Epithelial cell of proximal tubule (primary cell): ENCODE results near the gene C17orf114.

Source experiments
- DNase-seq: peaks from one replicate; pipeline ENCODE4 v3.0.0-alpha.2; 2011; ENCODE audit warnings: low read depth
- H3K4me3 ChIP-seq: 2 replicates; pipeline ENCODE4 v1.5.1; 2011; ENCODE audit warnings: low read depth, mild to moderate bottlenecking, low read length
- TF ChIP-seq, protein P1 (sequence below): conservative IDR thresholded peaks from 2 replicates; pipeline ENCODE4 v1.5.1; 2012; ENCODE audit warnings: low read depth, mild to moderate bottlenecking, low read length

Gene C17orf114

DNA sequence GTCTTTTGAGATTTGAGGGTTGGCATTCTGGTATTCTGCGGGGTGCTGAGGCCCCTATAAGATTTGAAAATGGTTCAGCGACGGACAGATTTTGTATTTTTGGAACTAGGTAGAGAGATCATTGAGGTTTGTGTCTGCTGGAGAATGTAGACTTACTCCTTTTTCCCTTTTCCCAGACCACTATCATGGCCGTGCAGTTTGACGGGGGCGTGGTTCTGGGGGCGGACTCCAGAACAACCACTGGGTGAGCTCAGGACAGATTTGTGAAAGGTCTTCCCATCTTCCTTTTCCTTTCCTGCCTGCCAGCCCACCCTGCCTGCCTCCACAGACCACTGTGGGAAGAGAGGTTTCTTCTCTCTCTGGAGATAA, 5.6 kb downstream of the C17orf114 start:
- TF ChIP-seq, protein P1, sequence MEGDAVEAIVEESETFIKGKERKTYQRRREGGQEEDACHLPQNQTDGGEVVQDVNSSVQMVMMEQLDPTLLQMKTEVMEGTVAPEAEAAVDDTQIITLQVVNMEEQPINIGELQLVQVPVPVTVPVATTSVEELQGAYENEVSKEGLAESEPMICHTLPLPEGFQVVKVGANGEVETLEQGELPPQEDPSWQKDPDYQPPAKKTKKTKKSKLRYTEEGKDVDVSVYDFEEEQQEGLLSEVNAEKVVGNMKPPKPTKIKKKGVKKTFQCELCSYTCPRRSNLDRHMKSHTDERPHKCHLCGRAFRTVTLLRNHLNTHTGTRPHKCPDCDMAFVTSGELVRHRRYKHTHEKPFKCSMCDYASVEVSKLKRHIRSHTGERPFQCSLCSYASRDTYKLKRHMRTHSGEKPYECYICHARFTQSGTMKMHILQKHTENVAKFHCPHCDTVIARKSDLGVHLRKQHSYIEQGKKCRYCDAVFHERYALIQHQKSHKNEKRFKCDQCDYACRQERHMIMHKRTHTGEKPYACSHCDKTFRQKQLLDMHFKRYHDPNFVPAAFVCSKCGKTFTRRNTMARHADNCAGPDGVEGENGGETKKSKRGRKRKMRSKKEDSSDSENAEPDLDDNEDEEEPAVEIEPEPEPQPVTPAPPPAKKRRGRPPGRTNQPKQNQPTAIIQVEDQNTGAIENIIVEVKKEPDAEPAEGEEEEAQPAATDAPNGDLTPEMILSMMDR: no peak
- no peak for DNase-seq
- peak overlapping the region; percentile 95 for H3K4me3 ChIP-seq

DNA sequence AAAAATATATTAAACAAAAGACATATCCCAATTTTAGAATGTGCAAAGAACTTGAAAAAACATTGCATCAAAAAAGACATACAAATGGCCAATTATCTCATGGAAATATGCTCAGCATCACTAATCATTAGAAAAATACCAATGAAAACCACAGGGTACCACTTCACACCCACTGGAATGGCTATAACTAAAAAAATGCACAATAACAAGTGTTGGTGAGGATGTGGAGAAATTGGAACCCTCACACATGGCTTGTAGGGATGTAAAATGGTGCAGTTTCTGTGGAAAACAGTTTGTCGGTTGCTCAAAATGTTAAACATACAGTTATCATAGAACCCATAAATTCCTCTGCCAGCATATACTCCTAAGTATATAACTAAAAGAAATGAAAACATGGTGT, 7.0 kb downstream of the C17orf114 start:
- TF ChIP-seq, protein P1: no peak
- H3K4me3 ChIP-seq: no peak overlapping the region
- DNase-seq: no peak

DNA sequence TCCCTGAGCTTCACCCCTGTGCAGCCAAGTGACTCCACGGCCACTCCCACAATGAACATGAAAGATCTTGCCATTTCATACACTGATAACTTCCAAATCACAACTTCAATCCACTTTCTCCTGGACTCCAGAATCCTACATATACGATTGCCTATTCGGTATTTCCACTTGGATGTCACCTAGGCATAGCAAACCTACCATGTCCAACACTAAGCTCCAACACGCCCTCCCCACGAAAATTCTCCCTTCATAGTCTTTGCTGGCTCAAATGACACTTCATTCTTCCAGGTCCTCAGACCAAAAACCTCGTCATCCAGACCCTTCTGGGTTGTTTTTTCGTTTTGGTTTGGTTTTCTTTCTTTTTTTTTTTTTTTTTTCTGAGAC, 11.4 kb downstream of the C17orf114 start:
- DNase-seq: no peak
- TF ChIP-seq, protein P1: no peak
- peak overlapping the region; percentile 65 for H3K4me3 ChIP-seq

DNA sequence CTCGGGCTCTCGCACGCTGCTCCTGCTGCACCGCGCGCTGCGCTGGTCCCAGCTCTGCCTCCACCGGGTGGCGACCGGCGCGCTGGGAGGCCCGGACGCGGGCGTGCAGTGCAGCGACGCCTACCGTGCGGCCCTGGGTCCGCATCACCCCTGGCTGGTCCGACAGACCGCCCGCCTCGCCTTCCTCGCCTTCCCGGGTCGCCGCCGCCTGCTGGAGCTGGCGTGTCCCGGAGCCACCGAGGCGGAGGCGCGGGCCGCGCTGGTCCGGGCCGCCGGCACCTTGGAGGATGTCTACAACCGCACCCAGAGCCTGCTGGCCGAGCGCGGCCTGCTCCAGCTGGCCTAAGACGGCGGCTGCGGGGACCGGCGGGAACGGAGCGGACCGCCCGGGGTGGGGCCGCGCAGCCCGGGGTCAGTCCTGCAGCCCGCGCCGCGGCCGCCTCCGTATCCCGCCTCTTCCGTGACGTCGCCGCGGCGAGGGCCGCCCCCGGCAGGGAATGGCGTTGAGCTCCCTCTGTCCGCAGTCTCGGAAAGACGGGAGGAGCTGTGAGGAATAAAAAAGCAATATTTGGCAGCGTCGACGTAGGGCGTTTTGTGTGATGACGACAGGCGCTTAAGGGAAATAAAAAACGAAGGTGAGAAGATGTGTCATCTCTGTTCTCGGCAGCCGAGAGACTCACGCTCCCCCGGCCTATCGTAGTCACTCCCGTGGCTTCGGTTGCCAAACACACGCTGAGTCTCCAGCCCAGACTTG, 12.0 kb downstream of the C17orf114 start:
- H3K4me3 ChIP-seq: peak overlapping the region; percentile 65
- peak; percentile 32 for DNase-seq
- TF ChIP-seq, protein P1: peak; percentile 57

DNA sequence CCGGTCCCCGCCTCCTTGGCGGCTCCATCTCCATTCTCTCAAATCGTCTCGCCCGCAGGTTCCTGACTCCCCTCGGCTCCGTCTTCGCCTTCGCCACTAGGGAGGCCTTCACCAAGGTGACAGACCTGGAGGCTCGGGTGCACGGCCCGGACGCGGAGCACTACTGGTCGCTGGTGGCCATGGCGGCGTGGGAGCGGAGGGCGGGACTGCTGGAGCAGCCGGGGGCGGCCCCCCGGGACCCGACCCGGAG, 12.5 kb downstream of the C17orf114 start:
- TF ChIP-seq, protein P1: no peak
- H3K4me3 ChIP-seq: peak overlapping the region; percentile 65
- no peak for DNase-seq

DNA sequence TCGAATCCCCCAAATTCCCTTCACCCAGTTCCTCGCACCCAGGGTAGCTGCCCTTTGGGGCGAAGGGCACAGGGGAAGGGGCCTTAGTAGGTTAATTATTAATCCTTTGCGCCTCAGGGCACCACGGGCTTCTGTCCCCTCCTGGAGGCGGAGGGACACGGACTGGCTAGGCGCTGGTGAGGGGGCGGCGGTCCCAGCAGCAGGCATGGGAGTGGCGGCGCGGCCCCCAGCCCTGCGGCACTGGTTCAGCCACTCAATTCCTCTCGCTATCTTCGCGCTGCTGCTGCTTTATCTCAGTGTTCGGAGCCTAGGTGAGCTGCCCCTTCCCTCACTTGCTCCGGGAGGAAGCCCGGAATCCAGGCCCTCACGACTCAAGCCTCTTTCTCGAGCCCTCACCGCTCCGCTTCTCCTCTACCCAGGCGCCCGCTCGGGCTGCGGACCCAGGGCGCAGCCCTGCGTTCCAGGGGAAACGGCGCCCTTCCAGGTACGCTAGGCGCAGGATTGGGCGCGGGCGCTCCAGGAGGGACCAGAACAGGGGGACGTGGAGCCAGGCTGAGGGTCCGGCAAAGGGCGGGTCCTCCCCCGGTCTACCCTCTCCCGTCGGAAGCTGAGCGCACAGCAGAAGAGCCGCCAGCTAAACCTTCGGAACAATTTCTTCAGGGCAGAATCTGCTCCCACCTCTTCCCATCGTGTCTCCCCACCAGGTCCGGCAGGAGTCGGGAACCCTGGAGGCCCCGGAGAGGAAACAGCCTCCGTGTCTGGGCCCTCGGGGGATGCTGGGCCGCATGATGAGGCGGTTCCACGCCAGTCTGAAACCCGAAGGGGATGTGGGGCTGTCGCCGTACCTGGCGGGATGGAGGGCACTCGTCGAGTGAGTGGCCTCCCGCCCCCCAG, 13.1 kb downstream of the C17orf114 start, which contains the start of gene GLTPD2:
GLTPD2 (plus strand) TSS at position 158 of the 894 bp plus-strand sequence; CDS start at position 206, 48 bp downstream.
- peak within 1 kb of the TSS; percentile 65 for H3K4me3 ChIP-seq
- no peak for DNase-seq
- TF ChIP-seq, protein P1: no peak
